ENCODE measurements around the gene S1PR5. TPM values are rescaled to one million over a fixed set of nuclear protein-coding genes. Genes with fewer than 3 reads are reported as not detected.
"Not testable (repeated sequence)": the region's sequence is repeated elsewhere in the genome, so short reads cannot be mapped to it uniquely, and the experiment has no call there.

The S1PR5 gene
- total RNA-seq = 0.31 TPM

GRCh38 chr19:10517361-10517759, at the start of gene S1PR5:
S1PR5 (minus strand) TSS chr19:10517447; CDS start chr19:10515011, 2,436 bp downstream.
- DNase-seq = peak; percentile 73

- no peak for DNase-seq
These were observed 49.6 kb upstream of the S1PR5 start for GRCh38 chr19:10566658-10567410.

GRCh38 chr19:10566408-10566657, 49.1 kb upstream of the S1PR5 start:
- DNase-seq = no peak

- DNase-seq = peak; percentile 93
These were observed 48.5 kb upstream of the S1PR5 start, which contains the start of gene KRI1 for GRCh38 chr19:10565567-10566407. KRI1 (minus strand) TSS chr19:10566010; CDS start chr19:10565999, 11 bp downstream.

- no peak for DNase-seq
These were observed 47.9 kb upstream of the S1PR5 start for GRCh38 chr19:10565028-10565566.

GRCh38 chr19:10562609-10563008, 45.4 kb upstream of the S1PR5 start:
- no peak for DNase-seq

- no peak for DNase-seq
These were observed 42.9 kb upstream of the S1PR5 start for GRCh38 chr19:10560154-10560553.

- no peak for DNase-seq
These were observed 40.5 kb upstream of the S1PR5 start for GRCh38 chr19:10557603-10558197.

- no peak for DNase-seq
These were observed 38.3 kb upstream of the S1PR5 start for GRCh38 chr19:10555610-10555973.

- no peak for DNase-seq
These were observed 37.7 kb upstream of the S1PR5 start for GRCh38 chr19:10554760-10555609.

GRCh38 chr19:10553943-10554381, 36.7 kb upstream of the S1PR5 start:
- no peak for DNase-seq

GRCh38 chr19:10553087-10553667, 35.9 kb upstream of the S1PR5 start:
- DNase-seq = no peak

- no peak for DNase-seq
These were observed 35.3 kb upstream of the S1PR5 start for GRCh38 chr19:10552510-10553053.

GRCh38 chr19:10551698-10552301, 34.6 kb upstream of the S1PR5 start:
- DNase-seq = no peak

GRCh38 chr19:10551006-10551405, 33.8 kb upstream of the S1PR5 start:
- DNase-seq = not testable (repeated sequence)

GRCh38 chr19:10550336-10550735, 33.1 kb upstream of the S1PR5 start:
- no peak for DNase-seq

GRCh38 chr19:10549733-10550132, 32.5 kb upstream of the S1PR5 start:
- DNase-seq = no peak

GRCh38 chr19:10548746-10549276, 31.6 kb upstream of the S1PR5 start:
- DNase-seq = no peak

- no peak for DNase-seq
These were observed 29.6 kb upstream of the S1PR5 start for GRCh38 chr19:10546817-10547216.

- DNase-seq = no peak
These were observed 27.6 kb upstream of the S1PR5 start for GRCh38 chr19:10544753-10545251.
